Fibroblast of upper back skin (primary cell): ENCODE results near the gene HECTD4.
"Not testable (repeated sequence)": the region's sequence is repeated elsewhere in the genome, so short reads cannot be mapped to it uniquely, and the experiment has no call there.

ENCODE experiments used
- DNase-seq: peaks from one replicate; pipeline ENCODE4 v3.0.0-alpha.2; 2013

HECTD4 gene

GRCh38 chr12:112111931-112112330, 270.3 kb downstream of the HECTD4 start:
- DNase-seq: no peak

- not testable (repeated sequence) for DNase-seq
Measured at GRCh38 chr12:112110787-112111662, 271.2 kb downstream of the HECTD4 start.
